Left lung (tissue), 10 donors: ENCODE measurements around the gene CLASP1. TPM values are rescaled to one million over a fixed set of nuclear protein-coding genes. Genes with fewer than 3 reads are reported as not detected.
"Not testable (repeated sequence)": the region's sequence is repeated elsewhere in the genome, so short reads cannot be mapped to it uniquely, and the experiment has no call there.

Experiments
- ATAC-seq: fragments of 200-7000 bp; cut with Tn5 transposase; one replicate; pipeline ENCODE4 v1.9.1; 2020; ENCODE audit warnings: moderate library complexity
- DNase-seq, 4 donors: peaks; one replicate each; pipeline ENCODE4 v3.0.0-alpha.2; 2013 to 2020
- H3K27ac ChIP-seq, 2 donors: fragments of 200-600 bp; sonication (generic) in 1 of 2; one replicate each; pipeline versions ENCODE4 v1.5.0 to v1.8.0; 2020 to 2021
- H3K27me3 ChIP-seq, 2 donors: fragments of 200-600 bp; sonication (generic) in 1 of 2; one replicate each; pipeline versions ENCODE4 v1.5.0 to v1.8.0; 2020 to 2021
- H3K36me3 ChIP-seq, 2 donors: fragments of 200-600 bp; sonication (generic) in 1 of 2; one replicate each; pipeline versions ENCODE4 v1.5.0 to v1.8.0; 2020 to 2021
- H3K4me1 ChIP-seq, 2 donors: fragments of 200-600 bp; one replicate each; pipeline ENCODE4 v1.8.0; 2021
- H3K4me3 ChIP-seq, 2 donors: fragments of 200-600 bp; sonication (generic) in 1 of 2; one replicate each; pipeline versions ENCODE4 v1.5.0 to v1.8.0; 2020 to 2021; ENCODE audit warnings: mild to moderate bottlenecking in 1 of 2
- H3K9me3 ChIP-seq, 2 donors: fragments of 200-600 bp; sonication (generic) in 1 of 2; one replicate each; pipeline versions ENCODE4 v1.5.0 to v1.8.0; 2020 to 2021
- intact Hi-C, 2 donors: fragments of 100-400 bp; cut with DNase I; formaldehyde crosslinking; loops; one replicate each; pipeline versions ENCODE4 v1.11.2 to v1.14.2; 2022
- polyA plus RNA-seq, 6 donors: library from polyadenylated mRNA; unstranded; fragments of 120-200 nt; gene quantifications; one replicate each; pipeline ENCODE4 v1.2.1, GENCODE V29; 2013; ENCODE audit not compliant: insufficient read length in 6 of 6
- total RNA-seq, 2 donors: library from RNA; stranded (reverse); fragmentation: NEBNext Ultra II Directional; extraction: Animal tissue kit (Norgen Biotek cat#: 25700); gene quantifications; one replicate each; pipeline ENCODE4 v1.2.1, GENCODE V29; 2021
- TF ChIP-seq, protein P1 (sequence below), 2 donors: fragments of 200-600 bp; sonication (generic) in 1 of 2; IDR thresholded peaks; one replicate each; pipeline versions ENCODE4 v1.5.0 to v1.8.0; 2021; ENCODE audit warnings: antibody characterized with exemption in 2 of 2
- donor health status: DM: no; HTN: yes; CAD: no.
- donor health status: DM: no; HTN: no; CAD: no.

The CLASP1 gene
- total and polyA plus RNA-seq, 8 donors: 42.9 to 52.1 (median 48.7) TPM

DNA sequence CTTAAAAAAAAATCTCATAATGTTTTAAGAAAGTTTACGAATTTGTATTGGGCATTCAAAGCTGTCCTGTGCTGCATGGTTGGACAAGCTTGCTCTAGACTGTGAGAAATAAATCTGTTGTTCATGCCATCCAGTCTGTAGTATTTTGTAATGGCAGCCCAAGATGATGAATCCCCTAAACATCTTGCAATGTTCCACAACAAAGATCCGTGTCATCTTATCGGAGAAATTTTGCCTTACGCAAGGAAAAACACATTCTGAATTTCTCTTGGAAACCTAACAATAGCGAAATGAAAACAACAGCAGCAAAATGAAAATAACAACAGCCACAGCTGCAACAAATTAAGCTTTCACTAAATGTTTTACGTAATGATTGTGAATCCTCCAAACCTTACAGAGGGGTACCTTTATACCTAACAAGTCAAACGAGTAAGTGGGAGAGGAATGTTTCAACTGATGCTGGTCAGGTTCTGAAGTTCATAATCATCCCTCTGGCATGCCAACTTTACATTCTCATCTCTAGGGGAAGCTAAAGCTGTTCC, 194.6 kb downstream of the CLASP1 start:
- no peaks in the 10 kb centered on the region for H3K27me3 ChIP-seq
- H3K36me3 ChIP-seq: peaks cover 0 to 86% of the 10 kb centered on the region in 2 donors
- H3K27ac ChIP-seq: no peak overlapping the region
- TF ChIP-seq, protein P1, sequence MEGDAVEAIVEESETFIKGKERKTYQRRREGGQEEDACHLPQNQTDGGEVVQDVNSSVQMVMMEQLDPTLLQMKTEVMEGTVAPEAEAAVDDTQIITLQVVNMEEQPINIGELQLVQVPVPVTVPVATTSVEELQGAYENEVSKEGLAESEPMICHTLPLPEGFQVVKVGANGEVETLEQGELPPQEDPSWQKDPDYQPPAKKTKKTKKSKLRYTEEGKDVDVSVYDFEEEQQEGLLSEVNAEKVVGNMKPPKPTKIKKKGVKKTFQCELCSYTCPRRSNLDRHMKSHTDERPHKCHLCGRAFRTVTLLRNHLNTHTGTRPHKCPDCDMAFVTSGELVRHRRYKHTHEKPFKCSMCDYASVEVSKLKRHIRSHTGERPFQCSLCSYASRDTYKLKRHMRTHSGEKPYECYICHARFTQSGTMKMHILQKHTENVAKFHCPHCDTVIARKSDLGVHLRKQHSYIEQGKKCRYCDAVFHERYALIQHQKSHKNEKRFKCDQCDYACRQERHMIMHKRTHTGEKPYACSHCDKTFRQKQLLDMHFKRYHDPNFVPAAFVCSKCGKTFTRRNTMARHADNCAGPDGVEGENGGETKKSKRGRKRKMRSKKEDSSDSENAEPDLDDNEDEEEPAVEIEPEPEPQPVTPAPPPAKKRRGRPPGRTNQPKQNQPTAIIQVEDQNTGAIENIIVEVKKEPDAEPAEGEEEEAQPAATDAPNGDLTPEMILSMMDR (IDR thresholded peaks at IDR 0.05): no peak
- intact Hi-C loops: no loop called here
- no peak overlapping the region for H3K4me3 ChIP-seq
- ATAC-seq: no peak
- DNase-seq: no peak
- H3K4me1 ChIP-seq: no peaks in the 10 kb centered on the region
- H3K9me3 ChIP-seq: no peaks in the 10 kb centered on the region

GRCh38 chr2:121451398-121451797, 197.9 kb downstream of the CLASP1 start:
- ATAC-seq (no peak), DNase-seq (peak in 2 of 4 donors; percentile 66 to 73)
- TF ChIP-seq, protein P1 (IDR thresholded peaks at IDR 0.05): no peak
- Histone ChIP-seq H3K4me3 (no peak overlapping the region), H3K27me3 (no peaks in the 10 kb centered on the region), H3K4me1 (no peaks in the 10 kb centered on the region), H3K27ac (no peak overlapping the region), H3K9me3 (no peaks in the 10 kb centered on the region), H3K36me3 (peaks cover 0 to 96% of the 10 kb centered on the region in 2 donors)
- intact Hi-C loops: no loop called here

GRCh38 chr2:121450301-121450700, 199.0 kb downstream of the CLASP1 start:
- intact Hi-C loops: no loop called here
- Histone ChIP-seq H3K9me3 (no peaks in the 10 kb centered on the region), H3K36me3 (peaks cover 0 to 96% of the 10 kb centered on the region in 2 donors), H3K4me3 (no peak overlapping the region), H3K27me3 (no peaks in the 10 kb centered on the region), H3K4me1 (no peaks in the 10 kb centered on the region), H3K27ac (no peak overlapping the region)
- DNase-seq (no peak), ATAC-seq (no peak)
- TF ChIP-seq, protein P1 (IDR thresholded peaks at IDR 0.05): no peak

GRCh38 chr2:121446647-121447241, 202.5 kb downstream of the CLASP1 start:
- peaks cover 0 to 94% of the 10 kb centered on the region in 2 donors for H3K36me3 ChIP-seq

DNA sequence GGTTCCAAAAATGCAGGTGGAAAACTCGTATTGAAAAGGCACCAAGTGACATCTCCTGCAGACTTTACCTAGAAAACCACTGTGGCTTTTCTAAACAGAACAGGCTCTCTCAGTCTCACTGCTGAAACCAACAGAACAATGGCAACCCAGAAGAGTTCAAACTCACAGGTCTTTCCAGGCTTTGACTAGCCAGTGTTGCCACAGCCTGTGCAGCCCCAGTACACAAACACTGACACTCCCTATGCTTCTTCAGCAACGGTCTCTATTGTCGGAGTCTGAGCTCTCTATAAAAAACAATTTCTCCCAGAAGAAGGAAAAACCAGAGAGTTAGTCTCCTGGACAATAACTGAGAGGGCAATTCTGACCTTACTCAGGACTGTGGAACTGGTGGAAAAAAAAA, 206.4 kb downstream of the CLASP1 start:
- DNase-seq (no peak), ATAC-seq (no peak)
- intact Hi-C loops: no loop called here
- Histone ChIP-seq H3K4me3 (no peak overlapping the region), H3K9me3 (no peaks in the 10 kb centered on the region), H3K27me3 (no peaks in the 10 kb centered on the region), H3K27ac (no peak overlapping the region), H3K4me1 (no peaks in the 10 kb centered on the region), H3K36me3 (peaks cover 0 to 71% of the 10 kb centered on the region in 2 donors)
- TF ChIP-seq, protein P1 (IDR thresholded peaks at IDR 0.05): no peak

More at GRCh38 chr2:121446647-121447241, 202.5 kb downstream of the CLASP1 start:
- DNase-seq (no peak), ATAC-seq (no peak)
- H3K4me3 ChIP-seq: no peak overlapping the region
- no peaks in the 10 kb centered on the region for H3K9me3 ChIP-seq
- intact Hi-C loops: no loop called here
- no peaks in the 10 kb centered on the region for H3K4me1 ChIP-seq
- no peaks in the 10 kb centered on the region for H3K27me3 ChIP-seq
- TF ChIP-seq, protein P1 (IDR thresholded peaks at IDR 0.05): no peak
- no peak overlapping the region for H3K27ac ChIP-seq

DNA sequence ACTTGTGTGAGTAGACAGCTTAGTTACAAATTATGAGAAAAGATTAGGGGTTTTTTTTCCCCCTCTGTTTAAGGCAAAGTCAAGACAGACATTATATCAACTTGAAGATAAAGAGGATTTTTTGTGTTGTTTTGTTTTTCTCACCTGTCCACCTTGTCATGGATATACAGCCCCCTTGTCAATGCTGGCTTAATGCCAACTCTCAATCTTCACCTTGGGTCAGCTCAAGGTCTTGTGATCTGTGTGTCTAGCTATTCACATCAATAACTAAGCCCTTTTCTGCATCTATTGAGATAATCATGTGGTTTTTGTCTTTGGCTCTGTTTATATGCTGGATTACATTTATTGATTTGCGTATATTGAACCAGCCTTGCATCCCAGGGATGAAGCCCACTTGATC, 211.0 kb downstream of the CLASP1 start:
- H3K4me3 ChIP-seq, H3K27me3 ChIP-seq, H3K27ac ChIP-seq, intact Hi-C loops, H3K4me1 ChIP-seq, H3K9me3 ChIP-seq, DNase-seq, ATAC-seq: not testable (repeated sequence)
- H3K36me3 ChIP-seq: peaks cover 0 to 25% of the 10 kb centered on the region in 2 donors
